Epithelial cell of proximal tubule (primary cell): ENCODE measurements around the gene YLPM1. TPM values are rescaled to one million over a fixed set of nuclear protein-coding genes. Genes with fewer than 3 reads are reported as not detected.
A peak's percentile ranks its signal among the peaks of the same experiment; 100 is the strongest.

Experiments
- DNase-seq: peaks from one replicate; pipeline ENCODE4 v3.0.0-alpha.2; 2011; ENCODE audit warnings: low read depth
- H3K4me3 ChIP-seq: 2 replicates; pipeline ENCODE4 v1.5.1; 2011; ENCODE audit warnings: low read depth, mild to moderate bottlenecking, low read length
- total RNA-seq: library from RNA; depleted of rRNA; stranded (reverse); fragments of >200 nt; gene quantifications from 2 replicates; pipeline ENCODE4 v1.2.3, GENCODE V29; 2015
- TF ChIP-seq, protein P1 (sequence below): conservative IDR thresholded peaks from 2 replicates; pipeline ENCODE4 v1.5.1; 2012; ENCODE audit warnings: low read depth, mild to moderate bottlenecking, low read length

The YLPM1 gene
- total RNA-seq, 1 donor from 2014 or later, result 22.5 TPM

GRCh38 chr14:74792249-74793039, 29.3 kb downstream of the YLPM1 start:
- H3K4me3 ChIP-seq, result no peak overlapping the region
- DNase-seq, result no peak
- TF ChIP-seq, protein P1, sequence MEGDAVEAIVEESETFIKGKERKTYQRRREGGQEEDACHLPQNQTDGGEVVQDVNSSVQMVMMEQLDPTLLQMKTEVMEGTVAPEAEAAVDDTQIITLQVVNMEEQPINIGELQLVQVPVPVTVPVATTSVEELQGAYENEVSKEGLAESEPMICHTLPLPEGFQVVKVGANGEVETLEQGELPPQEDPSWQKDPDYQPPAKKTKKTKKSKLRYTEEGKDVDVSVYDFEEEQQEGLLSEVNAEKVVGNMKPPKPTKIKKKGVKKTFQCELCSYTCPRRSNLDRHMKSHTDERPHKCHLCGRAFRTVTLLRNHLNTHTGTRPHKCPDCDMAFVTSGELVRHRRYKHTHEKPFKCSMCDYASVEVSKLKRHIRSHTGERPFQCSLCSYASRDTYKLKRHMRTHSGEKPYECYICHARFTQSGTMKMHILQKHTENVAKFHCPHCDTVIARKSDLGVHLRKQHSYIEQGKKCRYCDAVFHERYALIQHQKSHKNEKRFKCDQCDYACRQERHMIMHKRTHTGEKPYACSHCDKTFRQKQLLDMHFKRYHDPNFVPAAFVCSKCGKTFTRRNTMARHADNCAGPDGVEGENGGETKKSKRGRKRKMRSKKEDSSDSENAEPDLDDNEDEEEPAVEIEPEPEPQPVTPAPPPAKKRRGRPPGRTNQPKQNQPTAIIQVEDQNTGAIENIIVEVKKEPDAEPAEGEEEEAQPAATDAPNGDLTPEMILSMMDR, result no peak

DNA sequence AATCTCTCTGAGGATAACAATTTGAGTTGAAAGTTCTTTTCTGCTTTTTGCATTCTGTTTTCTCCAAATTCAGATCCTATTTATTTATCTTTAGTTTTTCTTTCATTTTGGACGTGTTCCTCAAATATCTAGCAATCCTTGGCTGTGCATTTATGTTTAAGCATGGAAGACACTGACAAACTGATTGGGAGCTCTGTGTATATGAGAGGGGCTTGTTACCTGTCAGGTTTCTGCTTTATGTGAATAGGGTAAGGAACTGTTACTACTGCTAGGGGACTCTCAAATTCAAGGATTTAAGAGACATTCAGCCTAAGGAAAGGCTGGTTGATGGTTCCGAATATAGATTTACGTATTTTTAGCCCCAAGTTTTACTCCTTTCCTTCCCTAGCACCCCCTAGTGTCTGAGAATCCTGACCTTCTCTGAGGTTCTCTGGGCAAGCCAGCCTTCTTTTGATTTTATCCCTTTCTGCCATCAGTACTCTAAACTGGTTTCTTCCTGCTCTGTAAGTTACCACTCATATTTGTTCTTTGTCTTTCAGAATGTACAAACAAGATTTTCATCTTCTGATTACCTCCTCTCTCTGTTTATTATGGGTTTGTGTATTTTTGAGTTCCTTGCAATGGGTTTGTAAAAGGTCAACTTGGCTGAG, 30.5 kb downstream of the YLPM1 start:
- no peak for DNase-seq
- TF ChIP-seq, protein P1, result peak; percentile 51
- no peak overlapping the region for H3K4me3 ChIP-seq

- peak; percentile 10 for DNase-seq
- no peak overlapping the region for H3K4me3 ChIP-seq
- TF ChIP-seq, protein P1, result no peak
Observed at GRCh38 chr14:74794947-74795346, 31.8 kb downstream of the YLPM1 start.

GRCh38 chr14:74799765-74800164, 36.6 kb downstream of the YLPM1 start:
- no peak for DNase-seq
- no peak overlapping the region for H3K4me3 ChIP-seq
- TF ChIP-seq, protein P1, result no peak

GRCh38 chr14:74800780-74801179, 37.7 kb downstream of the YLPM1 start:
- DNase-seq, result no peak
- H3K4me3 ChIP-seq, result no peak overlapping the region
- TF ChIP-seq, protein P1, result no peak

GRCh38 chr14:74801396-74801795, 38.3 kb downstream of the YLPM1 start:
- DNase-seq, result no peak
- TF ChIP-seq, protein P1, result no peak
- no peak overlapping the region for H3K4me3 ChIP-seq
